ENCODE data around the gene ZNF516.

Gene ZNF516

GRCh38 chr18:76365561-76365960, 129.5 kb downstream of the ZNF516 start:
- H3K27me3 ChIP-seq (ENCODE audit: insufficient read depth, poor library complexity, severe bottlenecking), result no peaks in the 10 kb centered on the region

GRCh38 chr18:76364282-76365259, 130.5 kb downstream of the ZNF516 start:
- Histone ChIP-seq H3K27ac (replicated peaks) (no peak overlapping the region), H3K27me3 (ENCODE audit: insufficient read depth, poor library complexity, severe bottlenecking) (no peaks in the 10 kb centered on the region), H3K4me3 (replicated peaks; ENCODE audit: insufficient read depth, low read length) (no peak overlapping the region)
- no peak for TF ChIP-seq REST (IDR thresholded peaks at IDR 0.05; ENCODE audit: insufficient replicate concordance, low read depth)
- TF ChIP-seq GABPA (IDR thresholded peaks at IDR 0.05; ENCODE audit: low read depth), result no peak
- no peak for TF ChIP-seq SPI1 (IDR thresholded peaks at IDR 0.05; ENCODE audit: borderline replicate concordance, low read depth)
- no peak for TF ChIP-seq CTCF (IDR thresholded peaks at IDR 0.05; ENCODE audit: insufficient read depth, low read length)
- TF ChIP-seq POLR2AphosphoS5 (IDR thresholded peaks at IDR 0.05; ENCODE audit: low read depth), result no peak
- DNase-seq (ENCODE audit: low read depth in 1 of 2, low spot score in 1 of 2), result no peak

More at GRCh38 chr18:76365561-76365960, 129.5 kb downstream of the ZNF516 start:
- Histone ChIP-seq H3K4me3 (replicated peaks; ENCODE audit: insufficient read depth, low read length) (no peak overlapping the region), H3K27ac (replicated peaks) (no peak overlapping the region)
- no peak for TF ChIP-seq SPI1 (IDR thresholded peaks at IDR 0.05; ENCODE audit: borderline replicate concordance, low read depth)
- no peak for DNase-seq (ENCODE audit: low read depth in 1 of 2, low spot score in 1 of 2)

GRCh38 chr18:76363436-76364120, 131.5 kb downstream of the ZNF516 start:
- Histone ChIP-seq H3K27me3 (ENCODE audit: insufficient read depth, poor library complexity, severe bottlenecking) (no peaks in the 10 kb centered on the region), H3K27ac (replicated peaks) (no peak overlapping the region), H3K4me3 (replicated peaks; ENCODE audit: insufficient read depth, low read length) (no peak overlapping the region)
- DNase-seq (ENCODE audit: low read depth in 1 of 2, low spot score in 1 of 2), result no peak
- no peak for TF ChIP-seq REST (IDR thresholded peaks at IDR 0.05; ENCODE audit: insufficient replicate concordance, low read depth)
- TF ChIP-seq SPI1 (IDR thresholded peaks at IDR 0.05; ENCODE audit: borderline replicate concordance, low read depth), result no peak
- no peak for TF ChIP-seq CTCF (IDR thresholded peaks at IDR 0.05; ENCODE audit: insufficient read depth, low read length)
- no peak for TF ChIP-seq POLR2AphosphoS5 (IDR thresholded peaks at IDR 0.05; ENCODE audit: low read depth)
- TF ChIP-seq GABPA (IDR thresholded peaks at IDR 0.05; ENCODE audit: low read depth), result no peak

GRCh38 chr18:76362676-76363075, 132.4 kb downstream of the ZNF516 start:
- no peak for DNase-seq (ENCODE audit: low read depth in 1 of 2, low spot score in 1 of 2)
- Histone ChIP-seq H3K27me3 (ENCODE audit: insufficient read depth, poor library complexity, severe bottlenecking) (no peaks in the 10 kb centered on the region), H3K4me3 (replicated peaks; ENCODE audit: insufficient read depth, low read length) (no peak overlapping the region), H3K27ac (replicated peaks) (no peak overlapping the region)
- TF ChIP-seq CTCF (IDR thresholded peaks at IDR 0.05; ENCODE audit: insufficient read depth, low read length) (no peak), REST (IDR thresholded peaks at IDR 0.05; ENCODE audit: insufficient replicate concordance, low read depth) (no peak)
